T-helper 1 cell treated with Interleukin-12 subunit alpha and Interleukin-12 subunit beta and Interleukin-4 antibody, amounts not matched to agents 30 ng/mL and 1 ng/mL, for 36 hours (primary cell): ENCODE results near the gene RASA3. TPM values are rescaled to one million over a fixed set of nuclear protein-coding genes. Genes with fewer than 3 reads are reported as not detected.
"Not testable (repeated sequence)": the region's sequence is repeated elsewhere in the genome, so short reads cannot be mapped to it uniquely, and the experiment has no call there.

Experiments
- intact Hi-C: fragments of 100-400 bp; cut with micrococcal nuclease; formaldehyde crosslinking; loops from one replicate; pipeline ENCODE4 v1.15.1; 2024
- total RNA-seq: library from RNA; stranded (reverse); gene quantifications from 2 replicates; pipeline ENCODE4 v1.2.3, GENCODE V29; 2022

The RASA3 gene
- 99.4 and 101 TPM in 2 replicates for total RNA-seq

- intact Hi-C loops: no loop called here
Observed at GRCh38 chr13:114132419-114133121, at the start of gene RASA3. Gene RASA3 (minus strand): TSS chr13:114132623. CDS start chr13:114132489, 134 bp downstream.

DNA sequence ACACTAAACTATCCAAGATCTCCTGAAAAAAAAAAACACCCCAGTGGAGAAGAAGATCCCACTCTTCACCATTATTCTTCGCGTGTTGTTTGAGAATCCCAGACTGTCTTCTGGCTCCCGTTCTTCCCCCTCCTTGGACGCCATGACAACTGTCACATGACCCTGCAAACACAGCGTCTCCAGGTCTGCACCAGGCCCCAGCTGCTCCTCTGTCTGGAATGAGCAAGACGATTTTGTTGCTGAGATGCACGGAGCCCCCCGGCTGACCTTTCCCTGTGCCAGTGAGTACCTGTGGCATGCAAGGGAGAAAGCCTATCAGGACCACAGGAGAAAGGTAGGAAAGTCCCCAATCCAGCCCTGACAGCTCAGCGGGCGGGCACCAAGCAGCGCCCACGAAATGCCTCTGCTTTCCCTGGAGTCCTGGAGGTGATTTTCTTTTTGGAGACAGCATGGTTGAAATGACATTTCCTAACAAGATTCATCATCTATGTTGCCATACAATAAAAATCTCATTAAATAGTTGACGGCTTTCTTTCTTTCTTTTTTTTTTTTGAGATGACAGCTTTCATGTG lies 46.8 kb upstream of the RASA3 start, which contains the start of gene CFAP97D2:
Gene CFAP97D2, plus strand, starts transcription at position 171 of the 572 bp plus-strand sequence. Its CDS starts 74 bp downstream, at position 245.
- intact Hi-C loops: no loop called here

DNA sequence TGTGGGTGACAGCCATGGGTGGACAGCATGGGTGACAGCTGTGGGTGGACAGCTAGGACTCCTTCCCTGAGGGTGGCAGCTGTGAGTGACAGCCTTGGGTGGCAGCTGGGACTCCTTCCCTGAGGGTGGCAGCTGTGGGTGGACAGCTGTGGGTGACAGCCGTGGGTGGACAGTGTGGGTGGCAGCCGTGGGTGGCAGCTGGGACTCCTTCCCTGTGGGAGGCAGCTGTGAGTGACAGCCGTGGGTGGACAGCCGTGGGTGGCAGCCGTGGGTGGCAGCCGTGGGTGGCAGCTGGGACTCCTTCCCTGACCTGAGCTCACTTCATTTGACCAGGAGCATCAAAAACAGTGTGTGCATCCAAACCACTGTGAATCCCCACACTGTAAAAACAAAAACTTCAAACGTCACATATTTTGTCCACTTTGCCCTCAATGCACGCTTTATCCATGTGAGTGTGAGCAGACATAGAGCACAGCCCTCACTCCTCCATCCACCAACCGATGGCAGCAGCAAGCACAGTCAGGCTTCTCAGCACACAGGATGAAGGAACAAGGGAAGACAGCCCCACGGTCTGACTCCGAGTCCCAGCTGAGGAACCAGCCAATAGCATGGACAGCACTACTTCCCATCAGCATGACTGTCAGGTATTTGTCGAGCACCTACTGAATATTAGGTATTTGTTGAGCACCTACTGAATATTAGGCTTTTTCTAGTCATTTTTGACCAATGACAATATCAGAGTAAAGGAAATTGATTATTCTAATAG lies 45.0 kb upstream of the RASA3 start:
- intact Hi-C loops: no loop called here

- intact Hi-C loops: not testable (repeated sequence)
Observed at GRCh38 chr13:114176359-114176902, 44.0 kb upstream of the RASA3 start.

- intact Hi-C loops: no loop called here
Observed at GRCh38 chr13:114174529-114174961, 42.1 kb upstream of the RASA3 start.

GRCh38 chr13:114173745-114174144 lies 41.3 kb upstream of the RASA3 start:
- intact Hi-C loops: no loop called here

- intact Hi-C loops: no loop called here
Observed at GRCh38 chr13:114173272-114173671, 40.8 kb upstream of the RASA3 start.

DNA sequence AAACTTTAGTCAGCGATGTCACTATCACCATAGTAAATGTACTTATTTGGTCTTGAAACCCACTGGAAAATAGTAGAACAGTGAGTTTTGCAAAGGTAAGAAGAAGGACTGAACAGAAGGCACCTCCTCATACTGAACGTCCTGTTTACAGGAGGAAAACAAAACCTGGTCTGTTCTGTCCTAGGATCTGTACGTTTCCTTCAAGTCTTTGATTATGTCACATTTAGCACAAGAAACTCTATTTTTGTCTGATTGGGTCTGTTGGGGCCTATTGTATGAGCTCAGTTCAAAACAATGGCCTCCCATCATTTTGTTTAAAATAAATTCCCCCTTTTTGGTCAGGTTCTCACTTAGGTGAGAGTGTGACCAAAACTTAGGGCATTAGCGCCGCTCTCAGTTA lies 35.5 kb upstream of the RASA3 start:
- intact Hi-C loops: no loop called here

- intact Hi-C loops: no loop called here
Observed at GRCh38 chr13:114167426-114167825, 35.0 kb upstream of the RASA3 start.

GRCh38 chr13:114166381-114167131 lies 34.1 kb upstream of the RASA3 start:
- intact Hi-C loops: no loop called here

DNA sequence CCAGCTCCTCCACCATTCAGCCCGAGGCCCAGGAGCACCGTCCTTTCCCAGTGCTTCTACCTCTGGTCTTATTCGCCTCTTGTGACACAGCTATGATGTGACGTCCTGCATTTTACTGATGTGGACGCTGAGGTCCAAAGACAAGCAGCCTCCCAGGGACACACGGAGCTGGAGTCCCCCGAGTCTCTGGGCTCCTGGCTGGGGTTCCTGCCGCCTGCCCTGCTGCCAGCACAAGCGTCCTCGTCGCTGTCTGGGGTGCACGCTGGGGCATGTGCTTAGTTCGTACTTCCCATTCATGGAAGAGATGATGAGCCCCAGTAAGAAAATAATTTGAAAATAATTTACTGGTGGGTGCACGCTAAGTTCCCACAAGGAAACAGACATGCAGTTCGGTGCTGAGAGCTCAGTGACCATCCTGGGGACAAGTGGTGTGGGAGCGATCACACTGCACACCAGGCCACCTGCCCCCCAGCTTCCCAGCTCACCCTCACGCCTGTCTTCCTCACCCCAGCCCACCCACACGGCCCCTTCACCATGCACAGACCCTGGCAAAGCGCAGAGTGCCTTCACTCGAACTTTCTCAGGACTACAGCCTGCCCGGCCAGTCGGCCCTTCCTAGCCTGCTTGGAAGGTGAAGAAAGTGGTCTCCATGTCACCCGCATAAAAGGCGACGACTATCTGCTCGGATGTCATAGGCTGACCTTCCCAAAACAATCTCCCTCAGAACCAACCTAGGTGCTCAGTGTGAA lies 32.4 kb upstream of the RASA3 start:
- intact Hi-C loops: no loop called here

- intact Hi-C loops: no loop called here
Observed at GRCh38 chr13:114164053-114164452, 31.6 kb upstream of the RASA3 start.

- intact Hi-C loops: no loop called here
Observed at GRCh38 chr13:114162533-114162922, 30.1 kb upstream of the RASA3 start.

- intact Hi-C loops: no loop called here
Observed at GRCh38 chr13:114161644-114162532, 29.5 kb upstream of the RASA3 start.

DNA sequence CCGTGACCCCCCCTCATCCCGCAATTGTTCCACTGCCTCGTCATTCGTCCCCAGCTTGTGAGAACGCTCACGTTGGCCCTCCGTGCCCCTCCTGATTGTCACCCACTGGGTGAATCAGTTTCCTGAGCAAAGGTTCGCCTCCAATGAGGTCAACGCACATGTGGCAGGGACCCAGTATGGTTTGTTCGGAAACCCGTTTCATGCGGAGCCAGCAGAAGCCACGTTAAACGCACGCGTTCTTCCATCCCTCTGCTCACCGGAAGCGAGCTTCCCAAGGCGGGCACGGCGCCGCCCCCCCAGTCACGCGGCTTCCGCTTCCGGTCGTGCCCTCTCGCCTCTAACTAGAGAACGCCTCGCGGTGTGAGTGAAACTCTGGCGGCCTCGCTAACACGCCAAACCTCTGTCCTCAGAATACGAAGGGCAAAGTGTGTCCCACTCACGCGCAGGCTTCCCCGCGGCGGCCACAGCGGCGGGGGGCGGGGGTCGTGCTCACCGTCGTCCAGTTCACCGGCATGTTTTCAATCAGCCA lies 28.7 kb upstream of the RASA3 start:
- intact Hi-C loops: no loop called here

DNA sequence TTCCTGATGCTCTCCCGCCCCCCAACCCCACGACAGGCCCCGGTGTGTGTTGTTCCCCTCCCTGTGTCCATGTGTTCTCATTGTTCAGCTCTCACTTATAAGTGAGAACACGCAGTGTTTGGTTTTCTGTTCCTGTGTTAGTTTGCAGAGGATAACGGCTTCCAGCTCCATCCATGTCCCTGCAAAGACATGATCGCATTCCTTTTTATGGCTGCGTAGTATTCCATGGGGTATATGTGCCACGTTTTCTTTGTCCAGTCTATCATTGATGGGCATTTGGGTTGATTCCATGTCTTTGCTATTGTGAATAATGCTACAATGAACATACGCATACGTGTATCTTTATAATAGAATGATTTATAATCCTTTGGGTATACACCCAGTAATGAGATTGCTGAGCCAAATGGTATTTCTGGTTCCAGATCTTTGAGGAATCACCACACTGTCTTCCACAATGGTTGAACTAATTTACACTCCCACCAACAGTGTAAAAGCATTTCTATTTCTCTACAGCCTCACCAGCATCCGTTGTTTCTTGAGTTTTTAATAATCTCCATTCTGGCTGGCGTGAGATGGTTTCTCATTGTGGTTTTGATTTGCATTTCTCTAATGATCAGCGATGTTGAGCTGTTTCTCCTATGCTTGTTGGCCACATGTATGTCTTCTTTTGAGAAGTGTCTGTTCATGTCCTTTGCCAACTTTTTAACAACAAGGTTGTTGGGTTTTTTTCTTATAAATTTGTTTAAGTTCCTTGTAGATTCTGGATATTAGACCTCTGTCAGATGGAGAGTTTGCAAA lies 26.6 kb upstream of the RASA3 start:
- intact Hi-C loops: not testable (repeated sequence)

DNA sequence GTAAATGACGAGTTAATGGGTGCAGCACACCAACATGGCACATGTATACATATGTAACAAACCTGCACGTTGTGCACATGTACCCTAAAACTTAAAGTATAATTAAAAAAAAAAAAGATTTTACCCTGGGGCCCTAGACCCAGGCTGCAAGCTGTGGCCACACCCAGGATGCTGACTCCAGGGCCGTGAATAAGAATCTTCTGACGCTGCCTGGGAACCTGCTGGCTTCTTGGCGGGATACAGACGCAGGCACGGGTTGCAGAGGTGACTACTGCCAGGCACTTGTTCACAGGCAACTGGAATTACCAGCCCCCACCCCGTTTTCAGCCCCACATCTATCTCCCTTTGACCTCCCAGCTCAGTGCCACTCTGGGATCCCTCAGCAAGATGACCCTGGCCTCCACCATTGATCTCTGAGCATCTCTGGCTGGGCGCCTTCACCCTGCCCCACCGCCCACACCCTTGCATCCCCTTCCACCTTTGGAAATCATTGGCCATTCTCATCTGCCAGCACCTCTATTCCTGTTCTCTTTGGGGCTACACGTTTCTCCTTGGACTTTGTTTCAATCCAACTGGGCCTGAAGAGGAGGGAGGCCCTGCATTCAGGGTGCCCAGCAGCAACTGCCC lies 25.6 kb upstream of the RASA3 start:
- intact Hi-C loops: no loop called here
